A673 (cell line): Measurements from ENCODE around the gene TENM4. TPM values are rescaled to one million over a fixed set of nuclear protein-coding genes. Genes with fewer than 3 reads are reported as not detected.

ENCODE experiments used
- BruUV-seq: library from RNA; stranded (reverse); fragments of 400-500 nt; replicated peaks from 2 replicates; lab custom pipeline; 2021; lab: Mats Ljungman, UMichigan
- CTCF ChIA-PET: fragments of 300-600 bp; sonication (Branson Sonifier 250); formaldehyde crosslinking; loops from one replicate; lab custom pipeline; 2022; ENCODE audit warnings: antibody characterized with exemption; lab: Charles Lee
- POLR2A ChIA-PET: fragments of 300-600 bp; sonication (Branson Sonifier 250); formaldehyde crosslinking; loops from one replicate; lab custom pipeline; 2022; ENCODE audit warnings: antibody characterized with exemption; ENCODE audit not compliant: low non-redundant PET; lab: Charles Lee
- DNase-seq: peaks from one replicate; pipeline ENCODE4 v3.0.0-alpha.2; 2015; ENCODE audit warnings: low spot score
- H3K27ac ChIP-seq: fragments of 200-600 bp; sonication (generic); 2 replicates; pipeline ENCODE4 v1.5.1; 2016; ENCODE audit warnings: mixed run types, low read depth, mild to moderate bottlenecking, mixed read lengths, antibody characterized with exemption, low read length; ENCODE audit not compliant: poor library complexity, severe bottlenecking
- H3K27me3 ChIP-seq: fragments of 200-600 bp; sonication (generic); replicated peaks from 2 replicates; pipeline ENCODE4 v1.6.1; 2017; ENCODE audit warnings: mixed run types, low read depth, mild to moderate bottlenecking, mixed read lengths, antibody characterized with exemption, low read length; ENCODE audit not compliant: insufficient read depth, poor library complexity
- H3K36me3 ChIP-seq: fragments of 200-600 bp; sonication (generic); 2 replicates; pipeline ENCODE4 v1.6.1; 2016; ENCODE audit warnings: mixed run types, mild to moderate bottlenecking, mixed read lengths, antibody characterized with exemption, low read length; ENCODE audit not compliant: insufficient read depth, poor library complexity, severe bottlenecking
- H3K4me1 ChIP-seq: fragments of 200-600 bp; sonication (generic); 2 replicates; pipeline ENCODE4 v1.6.1; 2017; ENCODE audit warnings: mixed run types, mild to moderate bottlenecking, mixed read lengths, antibody characterized with exemption, low read length; ENCODE audit not compliant: insufficient read depth, poor library complexity, severe bottlenecking
- H3K4me3 ChIP-seq: fragments of 200-600 bp; sonication (generic); 2 replicates; pipeline ENCODE4 v1.5.1; 2016; ENCODE audit warnings: low read depth, mixed run types, mild to moderate bottlenecking, mixed read lengths, low read length; ENCODE audit not compliant: poor library complexity, severe bottlenecking
- H3K9me3 ChIP-seq: fragments of 200-600 bp; sonication (generic); 2 replicates; pipeline ENCODE4 v1.6.1; 2016; ENCODE audit warnings: mixed run types, low read depth, mild to moderate bottlenecking, mixed read lengths, antibody characterized with exemption, low read length; ENCODE audit not compliant: poor library complexity, severe bottlenecking
- CTCF ChIP-seq: fragments of 300-800, 200-600 bp; sonication (generic); conservative IDR thresholded peaks from 2 replicates; pipeline ENCODE4 v1.5.1; 2017; ENCODE audit warnings: low read depth, mild to moderate bottlenecking, antibody characterized with exemption, low read length, moderate library complexity, mixed read lengths
- EZH2 ChIP-seq: fragments of 200-600 bp; sonication (generic); IDR thresholded peaks from 2 replicates; pipeline ENCODE4 v1.6.1; 2017; ENCODE audit warnings: borderline replicate concordance, low read depth, mild to moderate bottlenecking, mixed read lengths, antibody characterized with exemption, low read length; ENCODE audit not compliant: poor library complexity, severe bottlenecking
- intact Hi-C: fragments of 100-400 bp; cut with micrococcal nuclease; formaldehyde crosslinking; loops from one replicate; pipeline ENCODE4 v1.10.0; 2022; ENCODE audit not compliant: unreplicated experiment
- total RNA-seq: library from RNA; stranded (reverse); gene quantifications from 2 replicates; pipeline ENCODE4 v1.2.3, GENCODE V29; 2021

TENM4 gene
- total RNA-seq, 1 experiment from 2014 or later = 0.11 TPM

GRCh38 chr11:79185351-79185750 lies 255.5 kb downstream of the TENM4 start:
- Histone ChIP-seq H3K27me3 (no peaks in the 10 kb centered on the region), H3K27ac (no peak overlapping the region), H3K4me3 (no peak overlapping the region), H3K9me3 (no peaks in the 10 kb centered on the region), H3K36me3 (no peaks in the 10 kb centered on the region), H3K4me1 (no peaks in the 10 kb centered on the region)
- DNase-seq = no peak
- no TSS peak for BruUV-seq
- ChIA-PET POLR2A (no interaction called here), CTCF (no interaction called here)
- no peak for TF ChIP-seq EZH2
- intact Hi-C loops = no loop called here

- peaks cover 7% of the 10 kb centered on the region for H3K27me3 ChIP-seq
- no TSS peak for BruUV-seq
- no peak for DNase-seq
Observed at GRCh38 chr11:79184285-79184684, 256.5 kb downstream of the TENM4 start.

GRCh38 chr11:79182794-79183193 lies 258.0 kb downstream of the TENM4 start:
- Histone ChIP-seq H3K4me3 (no peak overlapping the region), H3K4me1 (no peaks in the 10 kb centered on the region), H3K27ac (no peak overlapping the region), H3K36me3 (no peaks in the 10 kb centered on the region), H3K9me3 (no peaks in the 10 kb centered on the region), H3K27me3 (peaks cover 7% of the 10 kb centered on the region)
- no peak for TF ChIP-seq CTCF
- no peak for TF ChIP-seq EZH2
- intact Hi-C loops = no loop called here
- no TSS peak for BruUV-seq
- CTCF ChIA-PET = no interaction called here
- POLR2A ChIA-PET = no interaction called here
- no peak for DNase-seq

More at GRCh38 chr11:79184285-79184684, 256.5 kb downstream of the TENM4 start:
- Histone ChIP-seq H3K36me3 (no peaks in the 10 kb centered on the region), H3K9me3 (no peaks in the 10 kb centered on the region), H3K4me3 (no peak overlapping the region), H3K27ac (no peak overlapping the region), H3K4me1 (no peaks in the 10 kb centered on the region)
- CTCF ChIA-PET = no interaction called here
- POLR2A ChIA-PET = no interaction called here
- intact Hi-C loops = no loop called here
- no peak for TF ChIP-seq CTCF
- no peak for TF ChIP-seq EZH2

- TF ChIP-seq EZH2 (no peak), CTCF (no peak)
- H3K36me3 ChIP-seq = no peaks in the 10 kb centered on the region
- intact Hi-C loops = no loop called here
- no TSS peak for BruUV-seq
- no peak overlapping the region for H3K4me3 ChIP-seq
- no peaks in the 10 kb centered on the region for H3K9me3 ChIP-seq
- ChIA-PET CTCF (no interaction called here), POLR2A (no interaction called here)
- H3K4me1 ChIP-seq = no peaks in the 10 kb centered on the region
- H3K27me3 ChIP-seq = peaks cover 18% of the 10 kb centered on the region
- no peak overlapping the region for H3K27ac ChIP-seq
- no peak for DNase-seq
Observed at GRCh38 chr11:79179087-79179486, 261.7 kb downstream of the TENM4 start.
